ENCODE results near the gene BIN1. TPM values are rescaled to one million over a fixed set of nuclear protein-coding genes. Genes with fewer than 3 reads are reported as not detected.

The BIN1 gene
- total RNA-seq, 1 experiment from 2014 or later = 31.8 TPM

GRCh38 chr2:127115471-127116199, 8.7 kb upstream of the BIN1 start:
- H3K9me2 ChIP-seq (ENCODE audit: insufficient read depth) = no peaks in the 10 kb centered on the region
- CTCF ChIA-PET = no interaction called here
- DNase-seq (ENCODE audit: low read depth, low spot score) (no peak), ATAC-seq (no peak)
- H3K9me3 ChIP-seq (ENCODE audit: control insufficient read depth in 1 of 2, insufficient read depth in 1 of 2, low read depth in 1 of 2, low read length in 2 of 2) = no peaks in the 10 kb centered on the region
- H4K20me1 ChIP-seq (ENCODE audit: insufficient read depth) = no peaks in the 10 kb centered on the region
- no peaks in the 10 kb centered on the region for H3K4me1 ChIP-seq (ENCODE audit: control insufficient read depth in 1 of 2, insufficient read depth in 2 of 2, low read length in 2 of 2)
- H3K27ac ChIP-seq (ENCODE audit: low read depth, low read length) = no peak overlapping the region
- no TSS peak for BruUV-seq (replicated peaks)
- RAD21 ChIA-PET (ENCODE audit: low non-redundant PET in 1 of 2, low total read pairs in 2 of 2, uncharacterized antibody in 2 of 2, unreplicated experiment in 2 of 2) = no interaction called here
- H2AFZ ChIP-seq (ENCODE audit: low read depth, low read length, poor library complexity, severe bottlenecking) = no peak overlapping the region
- H3K4me2 ChIP-seq (ENCODE audit: low read length) = no peak overlapping the region
- intact Hi-C loops (cut with micrococcal nuclease) = no loop called here
- no peaks in the 10 kb centered on the region for H3K36me3 ChIP-seq (ENCODE audit: control insufficient read depth in 1 of 2, insufficient read depth in 2 of 2, low read length in 2 of 2)
- no peaks in the 10 kb centered on the region for H3K79me2 ChIP-seq (ENCODE audit: insufficient read depth, low read length)
- H3K4me3 ChIP-seq (replicated peaks in 1 of 2; ENCODE audit: low read depth in 1 of 2, low read length in 2 of 2) = no peak overlapping the region
- POLR2A ChIA-PET = no interaction called here
- TF ChIP-seq SIN3A (IDR thresholded peaks at IDR 0.05; ENCODE audit: low read depth) (no peak), RAD21 (IDR thresholded peaks at IDR 0.05; ENCODE audit: low read depth) (no peak), POLR2A (IDR thresholded peaks at IDR 0.05; ENCODE audit: borderline replicate concordance, extremely low read depth, insufficient read depth, insufficient read length) (no peak), EZH2 (IDR thresholded peaks at IDR 0.05) (no peak), POLR2AphosphoS5 (IDR thresholded peaks at IDR 0.05; ENCODE audit: low read depth, low read length) (no peak), ZBTB33 (IDR thresholded peaks at IDR 0.05; ENCODE audit: extremely low read depth, insufficient replicate concordance, low read length) (no peak), REST (IDR thresholded peaks at IDR 0.05; ENCODE audit: low read depth) (no peak), ZFX (IDR thresholded peaks at IDR 0.05) (no peak)
- no peak overlapping the region for H3K9ac ChIP-seq (ENCODE audit: low read length)
- H3K27me3 ChIP-seq (ENCODE audit: insufficient read depth, low read length) = no peaks in the 10 kb centered on the region; the same call in 1 of the 2 replicates
